ENCODE data around the gene ATP13A2. TPM values are rescaled to one million over a fixed set of nuclear protein-coding genes. Genes with fewer than 3 reads are reported as not detected.

ATP13A2 gene
- polyA plus RNA-seq, 1 donor (not counting 4 experiments of a cell fraction or from before 2014, with no cell fraction given): 19.7 TPM

DNA sequence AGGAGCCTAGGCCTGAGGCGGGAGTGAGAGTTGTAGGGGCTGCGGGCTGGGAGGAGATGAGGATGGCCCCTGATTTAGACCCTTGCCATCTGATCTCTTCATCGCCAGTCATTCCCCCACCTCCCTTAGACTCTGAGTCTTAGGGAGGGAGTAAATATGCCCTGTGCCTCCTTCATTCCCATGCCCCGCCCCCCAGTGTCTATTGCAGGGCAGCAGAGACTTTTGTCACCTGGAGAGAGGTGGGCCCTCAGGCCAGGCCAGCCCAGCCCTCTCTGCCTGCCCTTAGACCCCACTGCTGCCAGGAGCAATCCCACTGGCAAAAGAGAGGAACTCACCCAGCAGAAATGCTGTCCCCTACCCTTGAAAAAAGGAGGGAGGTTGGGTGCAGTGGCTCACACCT, 28.1 kb downstream of the ATP13A2 start:
- Histone ChIP-seq H3K79me2 (ENCODE audit: control insufficient read depth, insufficient read depth, low read length) (peaks cover 11% of the 10 kb centered on the region), H3K9me3 (ENCODE audit: control insufficient read depth, low read depth, low read length) (no peaks in the 10 kb centered on the region), H3K4me2 (ENCODE audit: control insufficient read depth, extremely low read depth, insufficient read depth, low read depth, low read length) (no peak overlapping the region), H3K4me1 (ENCODE audit: control insufficient read depth, extremely low read depth, insufficient read depth, low read length) (peaks cover 37% of the 10 kb centered on the region), H3K27ac (ENCODE audit: control insufficient read depth, insufficient read depth, low read length) (no peak overlapping the region), H3K36me3 (ENCODE audit: control insufficient read depth in 2 of 2, extremely low read depth in 1 of 2, insufficient read depth in 2 of 2, low read length in 2 of 2) (peaks cover 9 to 16% of the 10 kb centered on the region in 2 experiments), H2AFZ (ENCODE audit: control insufficient read depth, low read length) (no peak overlapping the region), H4K20me1 (ENCODE audit: control insufficient read depth, extremely low read depth, insufficient read depth, low read length) (no peaks in the 10 kb centered on the region), H3K9ac (ENCODE audit: control insufficient read depth, extremely low read depth, insufficient read depth, low read length) (no peak overlapping the region), H3K27me3 (ENCODE audit: control insufficient read depth, extremely low read depth, insufficient read depth, low read length) (no peaks in the 10 kb centered on the region), H3K4me3 (ENCODE audit: control insufficient read depth in 2 of 3, extremely low read depth in 1 of 3, insufficient read depth in 2 of 3, low read depth in 1 of 3, low read length in 3 of 3) (no peak overlapping the region), H3K9me1 (ENCODE audit: control insufficient read depth, extremely low read depth, insufficient read depth, low read length) (no peaks in the 10 kb centered on the region)
- TF ChIP-seq, protein P1, sequence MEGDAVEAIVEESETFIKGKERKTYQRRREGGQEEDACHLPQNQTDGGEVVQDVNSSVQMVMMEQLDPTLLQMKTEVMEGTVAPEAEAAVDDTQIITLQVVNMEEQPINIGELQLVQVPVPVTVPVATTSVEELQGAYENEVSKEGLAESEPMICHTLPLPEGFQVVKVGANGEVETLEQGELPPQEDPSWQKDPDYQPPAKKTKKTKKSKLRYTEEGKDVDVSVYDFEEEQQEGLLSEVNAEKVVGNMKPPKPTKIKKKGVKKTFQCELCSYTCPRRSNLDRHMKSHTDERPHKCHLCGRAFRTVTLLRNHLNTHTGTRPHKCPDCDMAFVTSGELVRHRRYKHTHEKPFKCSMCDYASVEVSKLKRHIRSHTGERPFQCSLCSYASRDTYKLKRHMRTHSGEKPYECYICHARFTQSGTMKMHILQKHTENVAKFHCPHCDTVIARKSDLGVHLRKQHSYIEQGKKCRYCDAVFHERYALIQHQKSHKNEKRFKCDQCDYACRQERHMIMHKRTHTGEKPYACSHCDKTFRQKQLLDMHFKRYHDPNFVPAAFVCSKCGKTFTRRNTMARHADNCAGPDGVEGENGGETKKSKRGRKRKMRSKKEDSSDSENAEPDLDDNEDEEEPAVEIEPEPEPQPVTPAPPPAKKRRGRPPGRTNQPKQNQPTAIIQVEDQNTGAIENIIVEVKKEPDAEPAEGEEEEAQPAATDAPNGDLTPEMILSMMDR (optimal IDR thresholded peaks at IDR 0.05 in 1 of 3, IDR thresholded peaks at IDR 0.05 in 1 of 3, conservative IDR thresholded peaks at IDR 0.05 in 1 of 3; ENCODE audit: extremely low read depth in 1 of 3, insufficient read depth in 2 of 3, low read length in 3 of 3): no peak
- no peak for TF ChIP-seq EZH2 (IDR thresholded peaks at IDR 0.05; ENCODE audit: low read length)
- dilution Hi-C loops (cut with MboI; ENCODE audit: extremely low pct_ligation_motif_present, low sequenced_read_pairs): no loop called here
- FAIRE-seq (no peak), DNase-seq (ENCODE audit: low read depth, low spot score) (no peak)

DNA sequence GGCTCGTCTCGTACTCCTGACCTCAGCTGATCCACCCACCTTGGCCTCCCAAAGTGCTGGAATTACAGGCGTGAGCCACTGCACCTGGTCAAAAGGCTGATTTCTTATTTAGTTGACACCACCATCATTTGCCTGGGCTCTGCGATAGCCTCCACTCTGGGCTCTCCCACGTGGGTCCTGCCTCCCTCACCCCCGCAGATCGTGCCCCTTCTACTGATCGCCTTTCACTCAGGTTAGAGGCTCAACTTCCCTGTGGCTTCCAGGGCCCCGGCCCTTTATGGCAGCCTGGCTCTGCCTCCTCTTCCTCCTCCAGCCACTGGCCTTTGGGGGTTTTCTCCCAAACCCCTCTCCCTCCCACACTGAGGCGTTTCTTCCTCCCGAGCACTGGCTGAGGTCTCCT, 28.8 kb downstream of the ATP13A2 start:
- Histone ChIP-seq H3K4me2 (ENCODE audit: control insufficient read depth, extremely low read depth, insufficient read depth, low read depth, low read length) (no peak overlapping the region), H3K27ac (ENCODE audit: control insufficient read depth, insufficient read depth, low read length) (no peak overlapping the region), H3K4me1 (ENCODE audit: control insufficient read depth, extremely low read depth, insufficient read depth, low read length) (peaks cover 41% of the 10 kb centered on the region), H3K36me3 (ENCODE audit: control insufficient read depth in 2 of 2, extremely low read depth in 1 of 2, insufficient read depth in 2 of 2, low read length in 2 of 2) (peaks cover 11 to 16% of the 10 kb centered on the region in 2 experiments), H3K9me1 (ENCODE audit: control insufficient read depth, extremely low read depth, insufficient read depth, low read length) (no peaks in the 10 kb centered on the region), H4K20me1 (ENCODE audit: control insufficient read depth, extremely low read depth, insufficient read depth, low read length) (no peaks in the 10 kb centered on the region), H3K9me3 (ENCODE audit: control insufficient read depth, low read depth, low read length) (no peaks in the 10 kb centered on the region), H2AFZ (ENCODE audit: control insufficient read depth, low read length) (no peak overlapping the region), H3K9ac (ENCODE audit: control insufficient read depth, extremely low read depth, insufficient read depth, low read length) (no peak overlapping the region), H3K4me3 (ENCODE audit: control insufficient read depth in 2 of 3, extremely low read depth in 1 of 3, insufficient read depth in 2 of 3, low read depth in 1 of 3, low read length in 3 of 3) (no peak overlapping the region), H3K79me2 (ENCODE audit: control insufficient read depth, insufficient read depth, low read length) (peaks cover 18% of the 10 kb centered on the region), H3K27me3 (ENCODE audit: control insufficient read depth, extremely low read depth, insufficient read depth, low read length) (no peaks in the 10 kb centered on the region)
- DNase-seq (ENCODE audit: low read depth, low spot score) (no peak), FAIRE-seq (no peak)
- no peak for TF ChIP-seq EZH2 (IDR thresholded peaks at IDR 0.05; ENCODE audit: low read length)
- TF ChIP-seq, protein P1 (optimal IDR thresholded peaks at IDR 0.05 in 1 of 3, IDR thresholded peaks at IDR 0.05 in 1 of 3, conservative IDR thresholded peaks at IDR 0.05 in 1 of 3; ENCODE audit: extremely low read depth in 1 of 3, insufficient read depth in 2 of 3, low read length in 3 of 3): no peak
- dilution Hi-C loops (cut with MboI; ENCODE audit: extremely low pct_ligation_motif_present, low sequenced_read_pairs): no loop called here

All from keratinocyte (primary cell).